ENCODE results near the gene FCRLB.
"Not testable (repeated sequence)": the region's sequence is repeated elsewhere in the genome, so short reads cannot be mapped to it uniquely, and the experiment has no call there.

The FCRLB gene

DNA sequence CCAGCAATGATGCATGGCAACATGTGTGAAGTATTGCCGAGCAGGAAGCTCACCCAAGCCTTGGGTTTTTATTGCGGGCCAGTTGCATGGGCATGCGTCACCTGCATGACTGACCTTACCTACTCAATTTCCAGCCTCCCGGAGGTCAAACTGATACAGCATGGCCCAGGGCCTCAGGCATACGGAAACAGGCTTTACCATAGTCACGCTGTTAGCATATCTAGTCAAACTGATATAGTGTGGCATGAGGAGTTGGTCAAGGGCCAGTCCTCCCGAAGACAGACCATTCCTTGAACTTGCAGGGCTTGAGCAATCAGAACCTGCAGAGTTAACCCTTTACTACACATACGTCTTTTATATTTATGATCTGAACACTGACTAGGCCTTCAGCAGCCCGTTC is 21.9 kb downstream of the FCRLB start:
- peak; percentile 64 for DNase-seq

DNA sequence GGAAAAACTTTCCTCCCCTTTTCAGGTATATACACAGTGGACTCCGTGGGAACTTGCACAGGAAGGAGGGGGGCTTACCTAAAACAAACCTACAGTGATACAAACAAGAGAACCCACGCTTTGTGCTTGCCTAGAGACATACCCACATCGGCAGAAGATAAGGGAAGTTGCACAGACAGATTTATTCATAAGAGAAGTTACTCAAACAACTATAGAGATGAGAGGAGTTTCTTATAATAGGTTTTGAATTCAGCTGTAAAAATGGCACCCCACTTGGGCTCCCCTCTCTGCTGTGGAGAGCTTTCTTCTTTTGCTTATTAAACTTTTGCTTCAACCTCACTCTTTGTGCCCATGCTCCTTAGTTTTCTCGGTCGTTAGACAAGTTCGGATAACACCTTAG is 26.5 kb downstream of the FCRLB start:
- DNase-seq = no peak

DNA sequence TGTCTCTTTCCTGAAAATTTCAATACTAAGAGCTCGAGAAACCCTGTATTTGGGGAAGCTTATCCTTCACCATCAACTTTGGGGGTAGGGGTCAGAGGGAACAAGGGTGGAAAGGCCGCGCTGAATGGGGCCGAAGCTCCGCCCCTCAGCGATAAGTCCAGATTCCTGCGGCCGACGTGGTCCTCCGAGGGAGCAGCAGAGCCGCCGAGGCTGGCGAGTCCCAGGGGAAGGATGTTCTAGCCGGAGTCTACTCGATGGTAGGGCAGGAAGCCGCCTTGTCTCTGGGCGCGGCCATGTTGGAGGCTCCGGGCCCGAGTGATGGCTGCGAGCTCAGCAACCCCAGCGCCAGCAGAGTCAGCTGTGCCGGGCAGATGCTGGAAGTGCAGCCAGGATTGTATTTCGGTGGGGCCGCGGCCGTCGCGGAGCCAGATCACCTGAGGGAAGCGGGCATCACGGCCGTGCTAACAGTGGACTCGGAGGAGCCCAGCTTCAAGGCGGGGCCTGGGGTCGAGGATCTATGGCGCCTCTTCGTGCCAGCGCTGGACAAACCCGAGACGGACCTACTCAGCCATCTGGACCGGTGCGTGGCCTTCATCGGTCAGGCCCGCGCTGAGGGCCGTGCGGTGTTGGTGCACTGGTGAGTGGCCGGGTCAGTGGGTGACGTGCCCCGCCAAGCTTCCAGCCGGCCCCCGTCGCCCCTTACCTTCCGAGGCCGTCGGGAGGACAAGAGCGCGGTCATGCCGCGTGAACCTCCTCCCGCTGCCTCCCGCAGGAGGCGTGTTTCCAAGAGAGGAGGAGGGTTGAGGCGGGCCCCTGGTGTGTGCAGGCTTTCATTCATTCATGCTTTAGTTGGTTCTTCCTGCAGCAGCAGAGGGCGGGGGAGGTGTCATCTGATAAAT is 28.4 kb downstream of the FCRLB start, which contains the start of gene DUSP12:
Gene DUSP12, plus strand, starts transcription at position 278 of the 899 bp plus-strand sequence. Its CDS starts 16 bp downstream, at position 294.
- peak; percentile 98 for DNase-seq

DNA sequence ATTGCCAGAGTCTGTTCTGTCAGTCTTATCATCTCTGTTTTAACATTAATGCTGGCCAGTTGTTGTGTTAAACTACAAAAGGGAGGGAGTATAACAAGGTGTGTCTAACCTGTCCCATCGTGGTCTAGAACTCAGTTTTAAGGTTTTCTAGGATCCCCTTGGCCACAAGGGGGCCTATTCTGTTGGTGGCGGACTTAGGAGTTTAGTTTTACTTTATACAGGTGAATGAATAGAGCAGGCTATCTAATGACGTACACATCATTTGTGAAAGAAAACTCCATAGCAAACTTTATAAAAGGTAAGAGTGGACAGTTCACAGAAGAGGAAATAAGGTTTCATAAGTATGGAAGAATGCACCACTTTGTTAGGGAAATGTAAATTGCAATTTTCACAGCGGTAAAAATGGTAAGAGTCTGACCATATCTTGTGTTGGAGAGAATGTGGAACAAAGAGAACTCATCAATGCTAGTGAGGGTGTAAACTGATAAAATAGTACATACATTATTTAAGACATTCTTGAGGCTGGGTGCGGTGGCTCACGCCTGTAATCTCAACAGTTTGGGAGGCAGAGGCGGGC is 42.3 kb downstream of the FCRLB start:
- DNase-seq = no peak

DNA sequence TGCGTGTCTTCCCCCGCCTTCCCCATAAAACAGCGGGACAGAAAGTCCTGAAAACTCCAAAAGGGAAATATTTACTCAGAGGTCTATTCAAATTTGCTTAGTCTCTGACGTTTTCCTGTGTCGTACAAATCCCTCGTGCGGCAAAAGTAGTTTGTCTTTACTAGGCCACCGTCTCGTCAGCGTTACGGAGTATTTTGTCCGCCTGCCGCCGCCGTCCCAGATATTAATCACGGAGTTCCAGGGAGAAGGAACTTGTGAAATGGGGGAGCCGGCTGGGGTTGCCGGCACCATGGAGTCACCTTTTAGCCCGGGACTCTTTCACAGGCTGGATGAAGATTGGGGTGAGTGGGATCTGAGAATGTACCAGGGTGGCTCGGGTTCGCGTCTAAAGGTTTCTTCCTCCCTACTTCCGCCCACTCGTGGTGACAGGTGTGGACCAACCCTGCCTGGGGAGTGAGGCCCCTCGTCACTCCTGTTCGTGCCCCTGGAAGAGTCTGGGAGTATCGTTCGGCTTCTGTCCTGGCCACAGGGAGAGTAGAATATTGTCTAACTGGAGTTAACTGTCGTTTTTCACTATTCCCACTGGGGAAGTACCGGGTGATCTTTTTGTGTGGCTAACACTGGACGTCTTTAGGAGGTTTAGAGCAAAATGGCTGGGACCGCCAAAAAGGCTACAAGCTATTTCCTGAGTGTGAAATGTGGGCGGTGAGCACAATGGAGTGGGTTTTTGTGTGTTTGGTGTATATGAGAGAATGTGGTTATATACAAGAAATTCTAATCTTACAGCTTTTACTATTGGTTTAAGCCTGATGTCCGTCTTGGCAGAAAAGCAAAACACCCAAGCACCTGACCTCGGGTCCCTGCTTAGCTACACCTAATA is 45.0 kb downstream of the FCRLB start, which contains the start of gene ATF6:
Gene ATF6, plus strand, starts transcription at position 219 of the 880 bp plus-strand sequence. Its CDS starts 41 bp downstream, at position 260.
- peak; percentile 90 for DNase-seq

DNA sequence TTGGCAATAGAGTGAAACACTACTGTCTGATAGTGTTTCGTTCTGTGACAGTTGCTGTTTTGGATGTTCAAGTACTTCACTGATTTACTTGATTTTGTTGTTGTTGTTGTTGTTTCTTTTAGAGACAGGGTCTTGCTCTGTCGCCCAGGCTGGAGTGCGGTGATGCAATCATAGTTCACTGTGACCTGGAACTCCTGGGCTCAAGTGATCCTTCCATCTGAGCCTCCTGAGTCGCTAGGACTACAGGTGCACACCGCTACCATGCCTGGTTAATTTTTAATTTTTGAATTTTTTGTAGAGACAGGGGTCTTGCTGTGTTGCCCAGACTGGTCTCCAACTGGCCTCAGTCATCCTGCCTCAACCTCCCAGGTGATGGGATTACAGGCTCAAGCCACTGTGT is 47.1 kb downstream of the FCRLB start:
- DNase-seq = no peak

DNA sequence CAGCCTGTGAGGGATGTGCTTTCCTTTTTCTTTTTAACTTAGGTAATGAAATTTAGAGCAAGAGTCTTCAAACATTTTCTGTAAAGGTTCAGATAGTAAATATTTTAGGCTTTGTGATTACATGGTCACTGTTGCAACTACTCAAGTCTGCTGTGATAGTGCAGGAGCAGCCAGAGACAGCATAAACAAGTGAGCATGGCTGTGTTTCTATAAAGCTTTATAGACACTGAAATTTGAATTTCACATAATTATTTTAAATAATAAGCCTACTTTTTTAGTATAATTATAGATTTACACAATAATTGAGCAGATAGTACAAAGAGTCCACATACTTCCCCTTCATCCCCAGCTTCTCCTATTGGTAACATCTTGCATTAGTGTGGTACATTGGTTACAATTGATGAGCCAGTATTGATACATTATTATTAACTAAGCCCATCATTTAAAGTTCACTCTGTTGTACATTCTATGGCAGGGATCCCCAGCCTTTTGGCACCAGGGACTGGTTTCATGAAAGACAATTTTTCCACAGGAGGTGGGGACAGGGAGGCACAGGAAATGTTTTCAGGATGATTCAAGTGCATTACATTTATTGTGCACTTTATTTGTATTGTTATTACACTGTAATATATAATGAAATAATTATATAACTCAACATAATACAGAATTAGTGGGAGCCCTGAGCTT is 47.8 kb downstream of the FCRLB start:
- DNase-seq = no peak

DNA sequence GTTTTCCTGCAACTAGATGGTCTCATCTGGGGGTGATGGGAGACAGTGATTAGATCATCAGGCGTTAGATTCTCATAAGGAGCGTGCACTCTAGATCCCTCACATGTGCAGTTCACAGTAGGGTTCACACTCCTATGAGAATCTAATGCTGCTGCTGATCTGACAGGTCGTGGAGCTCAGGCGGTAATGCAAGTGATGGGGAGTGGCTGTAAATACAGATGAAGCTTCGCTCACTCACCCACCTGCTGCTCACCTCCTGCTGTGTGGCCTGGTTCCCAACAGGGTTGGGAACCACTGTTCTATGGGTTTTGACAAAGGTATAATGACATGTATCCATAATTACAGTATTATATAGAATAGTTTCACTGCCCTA is 48.3 kb downstream of the FCRLB start:
- not testable (repeated sequence) for DNase-seq

DNA sequence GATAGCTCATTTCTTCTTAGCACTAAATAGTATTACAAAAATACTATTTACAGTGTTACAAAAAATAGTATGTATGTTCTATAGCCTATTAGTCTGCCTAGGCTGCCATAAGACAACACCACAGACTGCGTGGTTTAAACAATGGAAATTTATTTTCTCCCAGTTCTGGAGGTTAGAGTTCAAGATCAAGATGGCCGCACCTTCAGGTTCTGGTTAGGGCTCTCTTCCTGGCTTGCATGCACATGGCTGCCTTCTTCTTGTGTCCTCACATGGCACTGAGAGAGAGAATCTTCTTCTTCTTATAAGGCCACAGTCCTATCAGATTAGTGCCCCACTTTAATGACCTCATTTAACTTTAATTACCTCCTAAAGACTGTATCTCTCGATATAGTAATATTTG is 48.9 kb downstream of the FCRLB start:
- DNase-seq = no peak

DNA sequence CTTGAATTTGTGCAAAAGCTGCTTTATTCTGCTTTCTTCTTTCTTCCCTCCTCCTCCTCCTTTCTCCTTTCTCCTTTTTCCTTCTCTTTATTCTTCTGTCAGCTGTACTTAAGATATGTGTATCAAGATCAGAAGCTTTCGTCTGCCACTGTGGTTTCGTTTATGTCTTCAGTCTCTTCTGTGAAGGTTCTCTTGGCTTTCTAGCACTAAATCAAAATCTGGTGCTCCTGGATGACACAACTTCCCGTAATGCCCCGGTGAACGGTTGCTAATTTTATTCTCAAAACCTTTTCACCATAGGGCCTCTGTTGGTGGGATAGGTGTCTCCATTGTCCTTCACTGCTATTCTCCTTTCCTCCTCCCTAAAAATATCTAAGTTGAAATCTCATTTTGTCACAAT is 49.8 kb downstream of the FCRLB start:
- no peak for DNase-seq

DNA sequence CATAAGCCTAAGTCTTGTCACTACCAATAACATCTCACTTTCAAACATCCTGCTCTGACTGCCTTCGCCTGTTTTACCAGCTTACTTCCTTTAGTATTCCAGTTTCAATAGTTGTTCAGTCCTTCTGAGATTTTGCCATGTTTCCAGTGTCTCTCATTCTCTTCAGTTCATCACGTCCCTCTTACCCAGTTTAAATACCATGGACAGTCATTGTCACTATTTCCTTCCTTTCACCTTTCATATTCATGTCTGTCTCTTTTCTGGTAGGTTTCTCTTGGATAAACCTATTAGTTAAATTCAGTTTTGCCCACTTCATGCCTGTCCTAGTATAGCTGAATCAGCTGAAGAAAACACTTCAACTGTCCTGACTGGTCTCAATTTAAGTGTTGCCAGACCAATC is 50.6 kb downstream of the FCRLB start:
- DNase-seq = no peak

DNA sequence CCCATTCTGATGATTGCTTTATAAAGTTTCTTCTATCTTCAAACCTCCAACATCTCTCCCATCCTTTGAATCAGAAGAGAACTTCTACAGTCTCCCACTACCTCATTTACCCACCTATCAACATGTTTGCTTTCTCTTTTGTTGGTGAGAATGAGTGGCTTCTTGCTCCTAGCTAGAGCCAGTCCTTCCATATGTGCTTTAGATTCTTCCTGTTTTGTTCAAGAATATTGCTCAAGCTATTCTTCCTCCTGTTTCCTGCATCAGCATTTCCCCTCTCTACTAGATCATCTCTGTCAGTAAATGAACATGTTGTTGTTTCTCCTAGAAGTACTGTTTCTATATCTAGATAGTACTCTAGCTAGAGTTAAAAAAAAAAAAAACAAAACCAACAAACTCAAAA is 51.1 kb downstream of the FCRLB start:
- no peak for DNase-seq

DNA sequence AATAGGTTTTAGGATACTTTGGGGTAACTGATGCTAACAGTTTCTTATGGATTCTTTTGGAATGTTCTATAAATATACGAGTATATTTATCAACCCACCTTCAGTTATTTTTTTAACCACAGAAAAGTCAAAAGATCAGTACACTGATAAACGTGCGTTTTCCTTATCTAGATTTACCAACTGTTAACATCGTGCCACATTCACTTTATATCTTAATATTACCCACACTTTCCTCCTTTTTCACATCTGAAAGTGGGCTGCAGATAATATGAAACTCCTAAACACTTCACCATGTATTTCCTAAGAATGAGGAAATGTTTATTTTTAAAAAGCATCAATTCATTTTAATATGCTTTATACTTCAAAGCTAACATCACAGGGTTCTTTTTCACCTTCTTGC is 52.4 kb downstream of the FCRLB start:
- DNase-seq = no peak

DNA sequence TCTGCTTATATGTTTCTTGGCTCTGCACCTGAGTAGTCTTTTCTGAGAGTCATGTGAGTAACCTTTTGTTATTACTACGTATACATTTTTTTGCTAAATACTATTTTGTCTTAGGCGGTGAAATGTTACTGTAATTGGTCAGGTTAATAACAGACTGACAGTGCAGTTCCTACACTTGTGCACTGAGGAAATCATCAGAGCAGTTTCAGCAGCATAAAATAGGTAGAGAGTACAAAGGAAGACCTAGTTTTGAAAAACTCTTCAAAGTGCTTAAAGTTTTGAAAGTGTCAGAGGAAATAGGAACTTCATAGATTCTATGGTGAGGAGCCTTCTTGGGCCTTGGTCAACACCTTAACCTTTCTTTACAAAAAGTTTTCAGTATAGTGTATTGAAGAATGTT is 55.9 kb downstream of the FCRLB start:
- no peak for DNase-seq

Measured in islet precursor cell (in vitro differentiated cells).